Measurements from ENCODE around the gene PACRGL.

Gene PACRGL

DNA sequence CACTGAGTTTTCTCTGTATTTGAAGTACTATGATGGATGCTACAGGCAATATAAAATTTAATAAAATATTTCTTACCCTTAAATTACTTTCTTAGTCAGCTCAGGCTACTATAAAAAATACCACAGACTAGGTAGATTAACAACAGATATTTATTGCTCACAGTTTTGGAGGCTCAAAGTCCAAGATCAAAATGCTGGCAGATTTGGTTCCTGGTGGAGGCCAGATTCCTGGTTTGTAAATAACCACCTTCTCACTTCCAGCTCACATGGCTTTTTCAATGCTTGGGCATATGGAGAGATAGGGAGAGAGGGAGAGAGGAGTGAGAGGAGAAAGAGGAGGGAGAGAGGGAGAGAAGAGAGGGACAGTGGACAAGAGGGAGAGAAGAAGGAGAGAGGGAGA lies 24.5 kb upstream of the PACRGL start:
- TF ChIP-seq, protein P1, sequence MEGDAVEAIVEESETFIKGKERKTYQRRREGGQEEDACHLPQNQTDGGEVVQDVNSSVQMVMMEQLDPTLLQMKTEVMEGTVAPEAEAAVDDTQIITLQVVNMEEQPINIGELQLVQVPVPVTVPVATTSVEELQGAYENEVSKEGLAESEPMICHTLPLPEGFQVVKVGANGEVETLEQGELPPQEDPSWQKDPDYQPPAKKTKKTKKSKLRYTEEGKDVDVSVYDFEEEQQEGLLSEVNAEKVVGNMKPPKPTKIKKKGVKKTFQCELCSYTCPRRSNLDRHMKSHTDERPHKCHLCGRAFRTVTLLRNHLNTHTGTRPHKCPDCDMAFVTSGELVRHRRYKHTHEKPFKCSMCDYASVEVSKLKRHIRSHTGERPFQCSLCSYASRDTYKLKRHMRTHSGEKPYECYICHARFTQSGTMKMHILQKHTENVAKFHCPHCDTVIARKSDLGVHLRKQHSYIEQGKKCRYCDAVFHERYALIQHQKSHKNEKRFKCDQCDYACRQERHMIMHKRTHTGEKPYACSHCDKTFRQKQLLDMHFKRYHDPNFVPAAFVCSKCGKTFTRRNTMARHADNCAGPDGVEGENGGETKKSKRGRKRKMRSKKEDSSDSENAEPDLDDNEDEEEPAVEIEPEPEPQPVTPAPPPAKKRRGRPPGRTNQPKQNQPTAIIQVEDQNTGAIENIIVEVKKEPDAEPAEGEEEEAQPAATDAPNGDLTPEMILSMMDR (IDR thresholded peaks at IDR 0.05; ENCODE audit: low read depth, low read length): no peak
- no peak for DNase-seq (ENCODE audit: low read depth in 2 of 2)

GRCh38 chr4:20676501-20677197 lies 23.6 kb upstream of the PACRGL start:
- H3K4me3 ChIP-seq (replicated peaks in 1 of 2; ENCODE audit: low read depth in 2 of 2, low read length in 2 of 2): no peak overlapping the region
- TF ChIP-seq, protein P1 (IDR thresholded peaks at IDR 0.05; ENCODE audit: low read depth, low read length): no peak
- DNase-seq (ENCODE audit: low read depth in 2 of 2): no peak

More for the DNA sequence above, 24.5 kb upstream of the PACRGL start:
- no peak overlapping the region for H3K4me3 ChIP-seq (replicated peaks in 1 of 2; ENCODE audit: low read depth in 2 of 2, low read length in 2 of 2)

DNA sequence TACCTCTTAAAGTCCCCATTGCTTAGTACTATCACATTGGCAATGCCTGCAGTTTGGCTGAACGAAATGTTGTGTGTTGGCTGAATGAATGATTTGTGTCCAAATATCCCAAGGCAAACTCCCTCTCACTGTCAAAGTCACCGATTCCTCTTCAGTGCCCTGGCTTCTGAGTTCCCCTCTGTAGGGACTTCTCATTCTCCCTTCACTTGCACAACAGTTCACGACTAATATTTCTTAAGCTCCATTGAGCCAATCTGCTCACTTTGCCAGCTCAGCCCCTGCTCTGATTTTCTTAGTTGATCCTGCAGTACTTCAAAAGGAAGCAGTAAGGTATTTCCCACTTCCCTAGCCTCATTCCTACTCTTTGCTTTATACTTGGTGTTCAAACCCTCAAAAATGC lies 21.9 kb upstream of the PACRGL start:
- DNase-seq (ENCODE audit: low read depth in 2 of 2): no peak
- TF ChIP-seq, protein P1 (IDR thresholded peaks at IDR 0.05; ENCODE audit: low read depth, low read length): no peak
- H3K4me3 ChIP-seq (replicated peaks in 1 of 2; ENCODE audit: low read depth in 2 of 2, low read length in 2 of 2): no peak overlapping the region

- TF ChIP-seq, protein P1 (IDR thresholded peaks at IDR 0.05; ENCODE audit: low read depth, low read length): no peak
- DNase-seq (ENCODE audit: low read depth in 2 of 2): peak in 1 of 2 donors; percentile 55
- H3K4me3 ChIP-seq (replicated peaks in 1 of 2; ENCODE audit: low read depth in 2 of 2, low read length in 2 of 2): no peak overlapping the region
Observed at GRCh38 chr4:20679951-20680350, 20.3 kb upstream of the PACRGL start.

DNA sequence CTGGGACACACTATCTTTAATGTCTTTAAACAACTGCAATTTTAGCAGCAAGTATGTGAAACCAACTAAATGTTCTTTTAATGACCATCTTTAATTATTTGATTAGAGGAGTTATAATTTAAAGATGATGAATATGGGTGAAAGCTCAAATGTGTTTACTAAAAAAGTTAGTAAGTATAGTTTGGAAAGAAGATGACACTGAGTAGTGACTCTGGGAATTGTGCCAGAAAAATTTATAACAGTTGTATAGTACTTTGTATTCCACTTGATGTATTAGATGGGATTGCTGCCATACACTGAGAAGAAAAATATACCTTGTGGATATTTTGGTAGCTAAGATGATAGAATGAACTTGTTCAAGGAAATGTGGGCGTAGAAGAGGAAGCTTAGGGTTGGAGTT lies 19.5 kb upstream of the PACRGL start:
- no peak for DNase-seq (ENCODE audit: low read depth in 2 of 2)
- TF ChIP-seq, protein P1 (IDR thresholded peaks at IDR 0.05; ENCODE audit: low read depth, low read length): no peak
- no peak overlapping the region for H3K4me3 ChIP-seq (replicated peaks in 1 of 2; ENCODE audit: low read depth in 2 of 2, low read length in 2 of 2)

DNA sequence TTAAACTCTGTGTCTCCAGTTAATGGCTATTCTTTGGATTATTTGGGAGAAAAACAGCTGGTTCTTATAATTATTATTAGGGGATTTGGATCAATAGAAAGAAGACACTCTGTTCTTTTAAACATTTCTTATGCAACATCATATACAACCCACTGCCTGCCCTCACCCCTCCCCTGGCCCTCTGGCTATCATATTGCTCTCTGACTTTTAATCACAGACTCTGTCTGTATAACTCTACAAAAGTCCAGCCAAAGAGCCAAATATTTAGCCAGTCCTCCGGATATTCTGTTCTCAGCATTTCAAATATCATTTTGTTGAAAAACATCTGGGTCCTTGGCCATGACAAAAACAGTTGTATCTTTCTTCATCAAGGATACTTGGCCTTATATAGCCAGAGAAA lies 19.0 kb upstream of the PACRGL start:
- TF ChIP-seq, protein P1 (IDR thresholded peaks at IDR 0.05; ENCODE audit: low read depth, low read length): no peak
- no peak for DNase-seq (ENCODE audit: low read depth in 2 of 2)

GRCh38 chr4:20682853-20683252 lies 17.4 kb upstream of the PACRGL start:
- no peak overlapping the region for H3K4me3 ChIP-seq (replicated peaks in 1 of 2; ENCODE audit: low read depth in 2 of 2, low read length in 2 of 2)
- TF ChIP-seq, protein P1 (IDR thresholded peaks at IDR 0.05; ENCODE audit: low read depth, low read length): no peak
- DNase-seq (ENCODE audit: low read depth in 2 of 2): no peak

More for the DNA sequence above, 19.0 kb upstream of the PACRGL start:
- no peak overlapping the region for H3K4me3 ChIP-seq (replicated peaks in 1 of 2; ENCODE audit: low read depth in 2 of 2, low read length in 2 of 2)

Measured in cardiac fibroblast (primary cell).